Erythroblast (primary cell): ENCODE measurements around the gene SNORC.

ENCODE experiments used
- GATA1 ChIP-seq: IDR thresholded peaks from 2 replicates; pipeline ENCODE4 v1.6.1; 2011; ENCODE audit warnings: low read depth, mild to moderate bottlenecking, control low read depth, low read length, moderate library complexity
- POLR2A ChIP-seq: IDR thresholded peaks from 2 replicates; pipeline ENCODE4 v1.6.1; 2011; ENCODE audit warnings: mild to moderate bottlenecking, low read length

DNA sequence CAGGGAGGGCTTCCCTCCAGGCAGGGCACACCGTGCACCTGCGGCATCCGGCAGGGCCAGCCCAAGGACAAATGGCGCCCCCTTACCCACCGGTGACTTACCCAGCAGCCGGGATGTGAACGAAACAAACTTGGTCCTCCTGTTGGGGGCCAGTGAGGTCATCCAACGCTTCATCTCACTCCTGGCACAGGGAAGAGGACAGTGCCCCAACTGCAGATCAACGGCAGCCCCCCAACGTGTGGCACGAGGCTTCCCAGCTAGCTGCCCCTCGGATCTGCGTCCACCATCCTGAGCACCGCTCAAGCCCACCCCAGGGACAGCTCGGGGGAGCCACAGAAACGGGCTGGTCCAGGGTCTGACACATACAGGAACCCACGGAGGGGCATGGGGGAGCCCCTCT lies 12.0 kb downstream of the SNORC start:
- TF ChIP-seq POLR2A = no peak
- TF ChIP-seq GATA1 = no peak
